ENCODE data around the gene PSD4.
"Not testable (repeated sequence)": the region's sequence is repeated elsewhere in the genome, so short reads cannot be mapped to it uniquely, and the experiment has no call there.

PSD4 gene

DNA sequence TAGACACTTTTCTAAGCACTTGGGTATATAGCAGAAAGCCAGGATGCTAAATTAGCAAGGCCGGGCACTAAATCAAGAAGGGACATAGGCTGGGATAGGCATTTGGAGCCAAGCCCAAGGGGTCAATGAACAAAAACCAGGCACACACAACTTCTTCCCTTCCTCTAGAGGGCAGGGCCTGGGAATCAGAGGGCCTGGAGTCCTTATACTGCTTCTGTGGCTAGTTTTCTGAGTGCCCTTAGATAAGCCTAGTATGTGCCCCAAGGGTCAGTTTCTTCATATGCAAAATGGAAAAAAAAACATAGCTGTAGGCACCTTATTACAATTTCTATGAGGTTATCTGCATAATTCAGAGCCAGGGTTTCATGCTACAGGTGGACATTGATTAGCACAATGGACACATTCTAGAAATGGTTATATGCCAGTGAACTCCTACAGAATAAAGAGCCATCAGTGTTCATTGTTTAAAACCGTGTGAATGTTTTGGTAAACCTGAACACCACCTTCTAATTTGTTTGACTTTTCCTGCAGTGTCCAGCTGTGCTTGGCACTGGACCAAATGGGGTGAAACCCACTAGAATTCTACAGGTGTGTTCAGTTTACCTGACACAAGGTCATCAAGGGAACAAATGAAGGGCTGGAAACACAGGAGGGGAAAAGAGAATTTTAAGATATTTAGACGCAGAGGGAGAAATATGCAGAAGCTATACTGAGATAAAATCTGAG lies 55.4 kb downstream of the PSD4 start:
- DNase-seq (ENCODE audit: insufficient read length, low spot score) (no peak), FAIRE-seq (no peak)
- TF ChIP-seq TAF1 (IDR thresholded peaks at IDR 0.05; ENCODE audit: low read depth, low read length) (no peak), PAX5 (IDR thresholded peaks at IDR 0.05; ENCODE audit: insufficient read depth, low read length, severe bottlenecking) (no peak), SPI1 (IDR thresholded peaks at IDR 0.05; ENCODE audit: low read depth, low read length) (no peak), POU2F2 (IDR thresholded peaks at IDR 0.05; ENCODE audit: low read depth, low read length) (no peak), POLR2AphosphoS5 (IDR thresholded peaks at IDR 0.05; ENCODE audit: low read depth, low read length) (no peak), POLR2A (IDR thresholded peaks at IDR 0.05; ENCODE audit: low read depth, low read length) (no peak)

GRCh38 chr2:113229795-113230194 lies 56.0 kb downstream of the PSD4 start:
- DNase-seq (ENCODE audit: insufficient read length, low spot score): no peak
- FAIRE-seq: no peak
- TF ChIP-seq TAF1 (IDR thresholded peaks at IDR 0.05; ENCODE audit: low read depth, low read length) (no peak), POLR2A (IDR thresholded peaks at IDR 0.05; ENCODE audit: low read depth, low read length) (no peak), POLR2AphosphoS5 (IDR thresholded peaks at IDR 0.05; ENCODE audit: low read depth, low read length) (no peak), PAX5 (IDR thresholded peaks at IDR 0.05; ENCODE audit: insufficient read depth, low read length, severe bottlenecking) (no peak), POU2F2 (IDR thresholded peaks at IDR 0.05; ENCODE audit: low read depth, low read length) (no peak), SPI1 (IDR thresholded peaks at IDR 0.05; ENCODE audit: low read depth, low read length) (no peak)

- TF ChIP-seq POU2F2 (IDR thresholded peaks at IDR 0.05; ENCODE audit: low read depth, low read length) (no peak), POLR2A (IDR thresholded peaks at IDR 0.05; ENCODE audit: low read depth, low read length) (no peak), TAF1 (IDR thresholded peaks at IDR 0.05; ENCODE audit: low read depth, low read length) (no peak), POLR2AphosphoS5 (IDR thresholded peaks at IDR 0.05; ENCODE audit: low read depth, low read length) (no peak), SPI1 (IDR thresholded peaks at IDR 0.05; ENCODE audit: low read depth, low read length) (no peak), PAX5 (IDR thresholded peaks at IDR 0.05; ENCODE audit: insufficient read depth, low read length, severe bottlenecking) (no peak)
- FAIRE-seq (no peak), DNase-seq (ENCODE audit: insufficient read length, low spot score) (no peak)
Measured at GRCh38 chr2:113230531-113230930, 56.8 kb downstream of the PSD4 start.

GRCh38 chr2:113231064-113231463 lies 57.3 kb downstream of the PSD4 start:
- TF ChIP-seq PAX5 (IDR thresholded peaks at IDR 0.05; ENCODE audit: insufficient read depth, low read length, severe bottlenecking) (no peak), POLR2A (IDR thresholded peaks at IDR 0.05; ENCODE audit: low read depth, low read length) (no peak), POU2F2 (IDR thresholded peaks at IDR 0.05; ENCODE audit: low read depth, low read length) (no peak), POLR2AphosphoS5 (IDR thresholded peaks at IDR 0.05; ENCODE audit: low read depth, low read length) (no peak), TAF1 (IDR thresholded peaks at IDR 0.05; ENCODE audit: low read depth, low read length) (no peak), SPI1 (IDR thresholded peaks at IDR 0.05; ENCODE audit: low read depth, low read length) (no peak)
- no peak for FAIRE-seq
- DNase-seq (ENCODE audit: insufficient read length, low spot score): no peak

DNA sequence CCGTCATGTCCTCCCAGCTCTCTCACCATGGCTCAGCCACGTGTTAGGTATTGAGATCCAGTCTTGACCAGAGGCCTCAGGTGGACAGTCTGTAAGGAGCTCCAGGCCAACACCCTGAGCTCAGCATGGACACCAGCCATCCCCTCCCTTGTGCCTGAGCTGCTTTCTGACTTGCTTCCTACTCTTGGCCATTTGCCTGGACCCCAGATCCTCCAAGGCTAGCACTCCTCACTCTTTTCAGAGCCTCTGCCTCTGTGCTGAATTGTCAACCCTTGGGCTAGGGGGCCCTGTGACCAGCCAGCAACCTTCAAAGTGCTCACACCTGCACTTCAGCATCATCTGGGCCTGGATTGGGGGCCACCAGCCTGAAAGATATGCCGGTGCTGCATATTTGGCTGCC lies 58.4 kb downstream of the PSD4 start:
- no peak for TF ChIP-seq POLR2A (IDR thresholded peaks at IDR 0.05; ENCODE audit: low read depth, low read length)
- no peak for TF ChIP-seq PAX5 (IDR thresholded peaks at IDR 0.05; ENCODE audit: insufficient read depth, low read length, severe bottlenecking)
- no peak for TF ChIP-seq TAF1 (IDR thresholded peaks at IDR 0.05; ENCODE audit: low read depth, low read length)
- no peak for TF ChIP-seq POLR2AphosphoS5 (IDR thresholded peaks at IDR 0.05; ENCODE audit: low read depth, low read length)
- TF ChIP-seq POU2F2 (IDR thresholded peaks at IDR 0.05; ENCODE audit: low read depth, low read length): no peak
- TF ChIP-seq SPI1 (IDR thresholded peaks at IDR 0.05; ENCODE audit: low read depth, low read length): no peak
- FAIRE-seq (no peak), DNase-seq (ENCODE audit: insufficient read length, low spot score) (no peak)

DNA sequence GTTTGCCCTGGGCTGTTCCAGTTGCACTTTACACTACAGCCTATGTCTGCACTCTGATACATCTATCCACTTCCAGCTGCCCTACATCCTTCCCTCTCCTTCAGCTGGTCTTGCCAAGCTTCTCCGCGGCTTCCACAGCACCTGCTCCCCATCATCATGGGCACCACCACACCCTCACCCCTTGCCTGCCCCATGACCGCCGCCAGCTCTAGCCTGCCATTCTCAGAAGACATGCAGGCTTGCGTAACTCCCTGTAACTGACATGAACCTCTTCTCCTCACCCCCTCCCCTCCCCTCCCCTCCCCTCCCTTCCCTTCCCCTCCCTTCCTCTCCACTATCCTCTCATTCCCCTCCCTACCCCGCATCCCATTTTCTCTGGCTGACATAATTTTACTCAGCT lies 59.0 kb downstream of the PSD4 start:
- no peak for DNase-seq (ENCODE audit: insufficient read length, low spot score)
- no peak for TF ChIP-seq TAF1 (IDR thresholded peaks at IDR 0.05; ENCODE audit: low read depth, low read length)
- no peak for TF ChIP-seq POU2F2 (IDR thresholded peaks at IDR 0.05; ENCODE audit: low read depth, low read length)
- no peak for TF ChIP-seq POLR2AphosphoS5 (IDR thresholded peaks at IDR 0.05; ENCODE audit: low read depth, low read length)
- TF ChIP-seq PAX5 (IDR thresholded peaks at IDR 0.05; ENCODE audit: insufficient read depth, low read length, severe bottlenecking): no peak
- no peak for TF ChIP-seq SPI1 (IDR thresholded peaks at IDR 0.05; ENCODE audit: low read depth, low read length)
- TF ChIP-seq POLR2A (IDR thresholded peaks at IDR 0.05; ENCODE audit: low read depth, low read length): no peak
- FAIRE-seq: no peak

GRCh38 chr2:113233593-113234550 lies 60.1 kb downstream of the PSD4 start:
- DNase-seq (ENCODE audit: insufficient read length, low spot score) (no peak), FAIRE-seq (no peak)
- TF ChIP-seq POLR2AphosphoS5 (IDR thresholded peaks at IDR 0.05; ENCODE audit: low read depth, low read length) (no peak), POLR2A (IDR thresholded peaks at IDR 0.05; ENCODE audit: low read depth, low read length) (no peak), TAF1 (IDR thresholded peaks at IDR 0.05; ENCODE audit: low read depth, low read length) (no peak), POU2F2 (IDR thresholded peaks at IDR 0.05; ENCODE audit: low read depth, low read length) (no peak), SPI1 (IDR thresholded peaks at IDR 0.05; ENCODE audit: low read depth, low read length) (no peak), PAX5 (IDR thresholded peaks at IDR 0.05; ENCODE audit: insufficient read depth, low read length, severe bottlenecking) (no peak)

DNA sequence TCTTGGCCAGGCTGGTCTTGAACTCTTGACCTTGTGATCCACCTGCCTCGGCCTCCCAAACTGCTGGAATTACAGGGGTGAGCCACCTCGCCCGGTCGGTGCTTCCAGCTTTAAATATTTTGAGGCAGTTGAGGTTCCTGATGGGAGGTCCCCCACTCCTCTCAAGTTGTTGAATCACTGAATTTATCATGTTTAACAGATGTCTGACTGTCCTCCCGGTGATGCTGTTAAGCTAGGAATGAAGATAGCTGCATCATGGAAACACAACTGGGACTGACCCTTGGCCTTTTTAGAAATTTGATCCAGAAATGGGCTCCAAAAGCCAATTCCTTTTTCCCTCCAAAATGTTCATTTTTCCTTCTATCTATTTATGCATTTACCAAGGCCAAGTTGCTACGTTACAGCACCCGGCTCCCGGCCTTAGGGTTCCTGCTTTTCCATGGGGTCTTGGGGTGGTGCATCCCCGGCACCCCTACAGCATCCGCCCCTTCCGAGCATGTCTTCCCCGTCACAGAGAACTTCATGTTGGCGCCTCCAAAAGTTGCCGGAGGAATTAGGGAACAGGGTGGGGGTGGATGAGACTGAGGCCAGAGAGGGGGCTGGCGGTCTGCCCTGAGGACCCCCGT lies 61.1 kb downstream of the PSD4 start:
- no peak for DNase-seq (ENCODE audit: insufficient read length, low spot score)
- TF ChIP-seq PAX5 (IDR thresholded peaks at IDR 0.05; ENCODE audit: insufficient read depth, low read length, severe bottlenecking): no peak
- TF ChIP-seq POU2F2 (IDR thresholded peaks at IDR 0.05; ENCODE audit: low read depth, low read length): no peak
- no peak for TF ChIP-seq POLR2AphosphoS5 (IDR thresholded peaks at IDR 0.05; ENCODE audit: low read depth, low read length)
- TF ChIP-seq POLR2A (IDR thresholded peaks at IDR 0.05; ENCODE audit: low read depth, low read length): no peak
- FAIRE-seq: no peak

GRCh38 chr2:113235347-113236226 lies 61.8 kb downstream of the PSD4 start:
- not testable (repeated sequence) for FAIRE-seq; DNase-seq (ENCODE audit: insufficient read length, low spot score)
